Loucy (cell line): ENCODE data around the gene RELL1.

Experiments used
- CTCF ChIP-seq: fragments of 200-600 bp; sonication (generic); conservative IDR thresholded peaks from 2 replicates; pipeline ENCODE4 v1.5.1; 2014; ENCODE audit warnings: mild to moderate bottlenecking, antibody characterized with exemption, low read length
- EZH2phosphoT487 ChIP-seq: fragments of 200-600 bp; IDR thresholded peaks from 2 replicates; pipeline ENCODE4 v1.6.1; 2018; ENCODE audit warnings: antibody characterized with exemption, mild to moderate bottlenecking, moderate library complexity, borderline replicate concordance

GRCh38 chr4:37612811-37613210 lies 73.4 kb downstream of the RELL1 start:
- no peak for TF ChIP-seq CTCF
- no peak for TF ChIP-seq EZH2phosphoT487
